Measurements from ENCODE around the gene FTMT. TPM values are rescaled to one million over a fixed set of nuclear protein-coding genes. Genes with fewer than 3 reads are reported as not detected.

Gene FTMT
- total RNA-seq, 1 experiment from 2014 or later = not detected

GRCh38 chr5:121887727-121888126, 36.0 kb downstream of the FTMT start:
- Histone ChIP-seq H3K4me3 (no peak overlapping the region), H3K27me3 (peaks cover 9% of the 10 kb centered on the region; the same call in 1 of the 2 replicates), H3K9me3 (no peaks in the 10 kb centered on the region), H3K36me3 (no peaks in the 10 kb centered on the region)
- DNase-seq = no peak

GRCh38 chr5:121890297-121890858, 38.7 kb downstream of the FTMT start:
- no peaks in the 10 kb centered on the region for H3K9me3 ChIP-seq
- no peak overlapping the region for H3K4me3 ChIP-seq
- no peak for DNase-seq
- peaks cover 6% of the 10 kb centered on the region; the same call in 1 of the 2 replicates for H3K27me3 ChIP-seq
- no peaks in the 10 kb centered on the region for H3K36me3 ChIP-seq

- Histone ChIP-seq H3K36me3 (no peaks in the 10 kb centered on the region), H3K4me3 (no peak overlapping the region), H3K27me3 (no peaks in the 10 kb centered on the region), H3K9me3 (no peaks in the 10 kb centered on the region)
- no peak for DNase-seq
These were observed 45.7 kb downstream of the FTMT start for GRCh38 chr5:121897341-121897740.

- no peak for DNase-seq
- H3K27me3 ChIP-seq = peaks cover 2% of the 10 kb centered on the region; the same call in 1 of the 2 replicates
- H3K4me3 ChIP-seq = no peak overlapping the region
- H3K36me3 ChIP-seq = no peaks in the 10 kb centered on the region
- no peaks in the 10 kb centered on the region for H3K9me3 ChIP-seq
These were observed 47.7 kb downstream of the FTMT start for GRCh38 chr5:121899346-121899745.

Other genes with a start within 250 kb of the FTMT start
- gene SRFBP1, start 110.1 kb downstream of the FTMT start, total RNA-seq (2014; rRNA removed; shearing (Covaris generic); ENCODE audit: low replicate concordance) = 16.7 and 32.6 TPM in 2 replicates
- gene LOX, start 226.4 kb downstream of the FTMT start, total RNA-seq (2014; rRNA removed; shearing (Covaris generic); ENCODE audit: low replicate concordance) = 334 and 360 TPM in 2 replicates